H9 (cell line): ENCODE measurements around the gene CD58. TPM values are rescaled to one million over a fixed set of nuclear protein-coding genes. Genes with fewer than 3 reads are reported as not detected.

Experiments used
- DNase-seq: peaks from one replicate; pipeline ENCODE4 v3.0.0-alpha.2; 2017
- H2AFZ ChIP-seq: one replicate; pipeline ENCODE4 v1.6.1; 2013; ENCODE audit warnings: mild to moderate bottlenecking, low read length, control low read depth, moderate library complexity
- H2AK5ac ChIP-seq: 2 replicates; pipeline ENCODE4 v1.6.1; 2013; ENCODE audit warnings: low read length, control low read depth, mixed read lengths; ENCODE audit not compliant: insufficient read length
- H2BK120ac ChIP-seq: one replicate; pipeline ENCODE4 v1.6.1; 2013; ENCODE audit warnings: low read depth, mild to moderate bottlenecking, low read length, control low read depth, inconsistent platforms; ENCODE audit not compliant: poor library complexity, severe bottlenecking
- H2BK12ac ChIP-seq: 2 replicates; pipeline ENCODE4 v1.6.1; 2013; ENCODE audit warnings: low read length, control low read depth, mixed read lengths, low read depth; ENCODE audit not compliant: insufficient read length
- H2BK15ac ChIP-seq: 2 replicates; pipeline ENCODE4 v1.6.1; 2013; ENCODE audit warnings: low read depth, low read length, control low read depth
- H2BK20ac ChIP-seq: one replicate; pipeline ENCODE4 v1.6.1; 2013; ENCODE audit warnings: low read depth, mild to moderate bottlenecking, low read length, control low read depth, inconsistent platforms; ENCODE audit not compliant: poor library complexity, severe bottlenecking
- H2BK5ac ChIP-seq: 2 replicates; pipeline ENCODE4 v1.6.1; 2013; ENCODE audit warnings: low read length, control low read depth, mixed read lengths; ENCODE audit not compliant: insufficient read length
- H3K14ac ChIP-seq: 2 replicates; pipeline ENCODE4 v1.6.1; 2013; ENCODE audit warnings: low read length, control low read depth; ENCODE audit not compliant: insufficient read depth
- H3K18ac ChIP-seq: 2 replicates; pipeline ENCODE4 v1.6.1; 2013; ENCODE audit warnings: low read depth, mild to moderate bottlenecking, mixed read lengths, low read length, control low read depth; ENCODE audit not compliant: insufficient read length
- H3K23ac ChIP-seq: 2 replicates; pipeline ENCODE4 v1.6.1; 2013; ENCODE audit warnings: low read length, control low read depth, mixed read lengths, low read depth; ENCODE audit not compliant: insufficient read length
- H3K23me2 ChIP-seq: 2 replicates; pipeline ENCODE4 v1.6.1; 2013; ENCODE audit warnings: low read depth, mild to moderate bottlenecking, mixed read lengths, low read length, control low read depth; ENCODE audit not compliant: insufficient read length, poor library complexity, severe bottlenecking
- H3K27ac ChIP-seq: 2 replicates; pipeline ENCODE4 v1.5.1; 2013; ENCODE audit warnings: low read length, control low read depth, mixed read lengths, low read depth; ENCODE audit not compliant: insufficient read length
- H3K27me3 ChIP-seq: 2 replicates; pipeline ENCODE4 v1.6.1; 2013; ENCODE audit warnings: low read length, control low read depth, inconsistent platforms; ENCODE audit not compliant: insufficient read depth
- H3K4ac ChIP-seq: 2 replicates; pipeline ENCODE4 v1.6.1; 2013; ENCODE audit warnings: low read depth, mild to moderate bottlenecking, control low read depth, inconsistent platforms, low read length, moderate library complexity
- H3K4me1 ChIP-seq: 2 replicates; pipeline ENCODE4 v1.6.1; 2013; ENCODE audit warnings: low read length, control low read depth, inconsistent platforms; ENCODE audit not compliant: insufficient read depth
- H3K4me2 ChIP-seq: 2 replicates; pipeline ENCODE4 v1.6.1; 2013; ENCODE audit warnings: low read length, control low read depth, mixed read lengths; ENCODE audit not compliant: insufficient read length, insufficient read depth
- H3K56ac ChIP-seq: 2 replicates; pipeline ENCODE4 v1.6.1; 2013; ENCODE audit warnings: low read depth, mild to moderate bottlenecking, mixed read lengths, low read length, control low read depth; ENCODE audit not compliant: insufficient read length
- H3K79me1 ChIP-seq: 2 replicates; pipeline ENCODE4 v1.6.1; 2013; ENCODE audit warnings: low read depth, mild to moderate bottlenecking, moderate library complexity, low read length, control low read depth, inconsistent platforms; ENCODE audit not compliant: insufficient read depth, poor library complexity, severe bottlenecking
- H3K79me2 ChIP-seq: 2 replicates; pipeline ENCODE4 v1.6.1; 2013; ENCODE audit warnings: low read length, control low read depth, inconsistent platforms; ENCODE audit not compliant: insufficient read depth
- H3K9ac ChIP-seq: 2 replicates; pipeline ENCODE4 v1.6.1; 2013; ENCODE audit warnings: low read length, control low read depth, mixed read lengths; ENCODE audit not compliant: insufficient read length; ENCODE audit errors: extremely low read depth
- H3K9me3 ChIP-seq: one replicate; pipeline ENCODE4 v1.6.1; 2013; ENCODE audit warnings: low read depth, low read length, inconsistent platforms; ENCODE audit not compliant: control insufficient read depth
- H3T11ph ChIP-seq: one replicate; pipeline ENCODE4 v1.6.1; 2013; ENCODE audit warnings: mild to moderate bottlenecking, low read length, control low read depth, inconsistent platforms
- H4K20me1 ChIP-seq: one replicate; pipeline ENCODE4 v1.6.1; 2013; ENCODE audit not compliant: control insufficient read depth, insufficient read length, insufficient read depth
- H4K5ac ChIP-seq: 2 replicates; pipeline ENCODE4 v1.6.1; 2013; ENCODE audit warnings: low read depth, mild to moderate bottlenecking, mixed read lengths, low read length, control low read depth; ENCODE audit not compliant: insufficient read length
- H4K8ac ChIP-seq: replicated peaks from 2 replicates; pipeline ENCODE4 v1.6.1; 2013; ENCODE audit warnings: low read length, control low read depth, mixed read lengths, low read depth; ENCODE audit not compliant: insufficient read length
- H4K91ac ChIP-seq: 2 replicates; pipeline ENCODE4 v1.6.1; 2013; ENCODE audit warnings: low read depth, mild to moderate bottlenecking, moderate library complexity, mixed read lengths, low read length, control low read depth; ENCODE audit not compliant: insufficient read length
- H3K27ac Mint-ChIP-seq, 3 experiments: 2 replicates in 2 of 3; 3 replicates in 1 of 3; pipeline ENCODE4 v1.8.0; 2020 to 2021; ENCODE audit warnings: mixed read lengths in 3 of 3, mild to moderate bottlenecking in 1 of 3, moderate library complexity in 1 of 3
- H3K27me3 Mint-ChIP-seq: 2 replicates; pipeline ENCODE4 v1.8.0; 2021; ENCODE audit warnings: low read depth, mild to moderate bottlenecking, moderate library complexity, mixed read lengths
- H3K36me3 Mint-ChIP-seq, 3 experiments: 2 replicates in 2 of 3; 3 replicates in 1 of 3; pipeline ENCODE4 v1.8.0; 2020 to 2021; ENCODE audit warnings: low read depth in 3 of 3, mixed read lengths in 3 of 3; ENCODE audit not compliant: insufficient read depth in 1 of 3
- H3K4me1 Mint-ChIP-seq, 2 experiments: 2 replicates each; pipeline ENCODE4 v1.8.0; 2020; ENCODE audit warnings: mixed read lengths in 2 of 2
- H3K4me3 Mint-ChIP-seq, 2 experiments: 2 replicates in 1 of 2; 3 replicates in 1 of 2; pipeline ENCODE4 v1.8.0; 2020 to 2021; ENCODE audit warnings: mild to moderate bottlenecking in 2 of 2, mixed read lengths in 2 of 2, moderate library complexity in 1 of 2
- H3K9me3 Mint-ChIP-seq, 2 experiments: 2 replicates in 1 of 2; 3 replicates in 1 of 2; pipeline ENCODE4 v1.8.0; 2020; ENCODE audit warnings: mild to moderate bottlenecking in 2 of 2, mixed read lengths in 2 of 2, moderate library complexity in 1 of 2
- WGBS: extraction: QIAGEN DNeasy Blood & Tissue Kit; methylation state at CpG from one replicate; pipeline ENCODE4 v1.1.7; 2013; ENCODE audit warnings: missing lambda C conversion rate, low lambda C conversion rate, mixed read lengths; ENCODE audit not compliant: insufficient read length; ENCODE audit errors: extremely low coverage; 5-methylcytosine and 5-hydroxymethylcytosine counted together
- total RNA-seq: library from RNA; stranded (reverse); gene quantifications from 2 replicates; pipeline ENCODE4 v1.2.1, GENCODE V29; 2021
- TF ChIP-seq, protein P1 (sequence below): fragments of 200-600 bp; sonication (generic); conservative IDR thresholded peaks from 3 replicates; pipeline ENCODE4 v1.8.0; 2021; ENCODE audit warnings: antibody characterized with exemption, mild to moderate bottlenecking

CD58 gene
- total RNA-seq, 1 experiment from 2014 or later: 4.3 TPM

DNA sequence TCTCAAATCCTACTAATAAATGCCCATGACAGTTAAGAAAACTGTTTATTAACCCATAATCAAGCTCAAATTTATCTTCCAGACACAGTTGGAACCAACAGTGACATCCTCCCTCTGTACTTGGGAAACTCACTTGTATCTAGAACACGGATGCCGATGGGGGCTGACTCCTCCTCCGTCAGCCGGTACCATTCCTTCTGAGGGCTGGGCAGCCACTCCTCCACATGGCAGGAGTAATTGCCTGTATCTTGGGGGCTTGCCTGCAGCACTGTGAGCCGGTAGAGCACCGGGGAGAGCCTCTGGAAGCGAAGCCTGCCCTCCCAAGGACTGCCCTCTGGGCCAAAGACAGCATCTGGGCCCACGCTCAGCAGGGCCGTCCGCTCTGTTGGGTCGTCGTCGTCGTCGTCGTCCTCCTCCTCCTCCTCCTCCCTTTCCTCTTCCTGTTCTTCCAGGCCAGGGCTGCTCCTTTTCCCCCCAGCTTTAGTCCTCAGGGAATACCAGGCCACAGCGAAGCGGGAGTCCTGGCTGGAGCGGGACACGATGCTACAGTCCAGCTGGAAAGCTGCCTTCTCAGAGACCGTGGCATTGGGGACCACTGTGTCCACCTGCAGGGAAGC, 8.5 kb upstream of the CD58 start:
- H3K14ac ChIP-seq: no peak overlapping the region
- peak overlapping the region in 1 of 3 experiments; percentile 45; a peak in 1 of 7 replicates for H3K27ac Mint-ChIP-seq
- H3K27me3 Mint-ChIP-seq: no peaks in the 10 kb centered on the region
- no peak overlapping the region for H3K9ac ChIP-seq
- H3K4me3 Mint-ChIP-seq: no peak overlapping the region
- no peak overlapping the region for H4K91ac ChIP-seq
- no peak overlapping the region for H2AFZ ChIP-seq
- no peak overlapping the region for H2BK120ac ChIP-seq
- no peak for DNase-seq
- no peak overlapping the region for H2BK15ac ChIP-seq
- TF ChIP-seq, protein P1, sequence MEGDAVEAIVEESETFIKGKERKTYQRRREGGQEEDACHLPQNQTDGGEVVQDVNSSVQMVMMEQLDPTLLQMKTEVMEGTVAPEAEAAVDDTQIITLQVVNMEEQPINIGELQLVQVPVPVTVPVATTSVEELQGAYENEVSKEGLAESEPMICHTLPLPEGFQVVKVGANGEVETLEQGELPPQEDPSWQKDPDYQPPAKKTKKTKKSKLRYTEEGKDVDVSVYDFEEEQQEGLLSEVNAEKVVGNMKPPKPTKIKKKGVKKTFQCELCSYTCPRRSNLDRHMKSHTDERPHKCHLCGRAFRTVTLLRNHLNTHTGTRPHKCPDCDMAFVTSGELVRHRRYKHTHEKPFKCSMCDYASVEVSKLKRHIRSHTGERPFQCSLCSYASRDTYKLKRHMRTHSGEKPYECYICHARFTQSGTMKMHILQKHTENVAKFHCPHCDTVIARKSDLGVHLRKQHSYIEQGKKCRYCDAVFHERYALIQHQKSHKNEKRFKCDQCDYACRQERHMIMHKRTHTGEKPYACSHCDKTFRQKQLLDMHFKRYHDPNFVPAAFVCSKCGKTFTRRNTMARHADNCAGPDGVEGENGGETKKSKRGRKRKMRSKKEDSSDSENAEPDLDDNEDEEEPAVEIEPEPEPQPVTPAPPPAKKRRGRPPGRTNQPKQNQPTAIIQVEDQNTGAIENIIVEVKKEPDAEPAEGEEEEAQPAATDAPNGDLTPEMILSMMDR: no peak
- H3K23ac ChIP-seq: no peak overlapping the region
- no peak overlapping the region for H3K4ac ChIP-seq
- no peaks in the 10 kb centered on the region for H3K79me1 ChIP-seq
- H3K4me2 ChIP-seq: no peak overlapping the region
- no peak overlapping the region for H3K27ac ChIP-seq
- H4K8ac ChIP-seq: no peak overlapping the region
- H4K20me1 ChIP-seq: no peaks in the 10 kb centered on the region
- H2BK20ac ChIP-seq: no peak overlapping the region
- no CpG with 5 or more reads among the region's 21 CpGs for WGBS
- H3K36me3 Mint-ChIP-seq: peaks cover 0 to 6% (median 2%) of the 10 kb centered on the region in 3 experiments; a peak in 5 of 7 replicates
- H3K23me2 ChIP-seq: no peaks in the 10 kb centered on the region
- no peak overlapping the region for H4K5ac ChIP-seq
- H2BK5ac ChIP-seq: no peak overlapping the region
- no peak overlapping the region for H2BK12ac ChIP-seq
- no peak overlapping the region for H3K56ac ChIP-seq
- H3K4me1 Mint-ChIP-seq: peaks cover 5% of the 10 kb centered on the region in 2 experiments
- no peaks in the 10 kb centered on the region for H3K4me1 ChIP-seq
- H3K18ac ChIP-seq: no peak overlapping the region
- H3K9me3 Mint-ChIP-seq: no peaks in the 10 kb centered on the region
- no peaks in the 10 kb centered on the region for H3K27me3 ChIP-seq
- no peak overlapping the region for H2AK5ac ChIP-seq
- H3T11ph ChIP-seq: no peak overlapping the region
- H3K79me2 ChIP-seq: no peaks in the 10 kb centered on the region
- H3K9me3 ChIP-seq: no peaks in the 10 kb centered on the region
